HL-60 (cell line): Measurements from ENCODE around the gene FAM151A.

ENCODE experiments used
- POLR2AphosphoS5 ChIP-seq: IDR thresholded peaks from 2 replicates; pipeline ENCODE4 v1.6.1; 2012; ENCODE audit warnings: low read depth
- SPI1 ChIP-seq: IDR thresholded peaks from 2 replicates; pipeline ENCODE4 v1.6.1; 2012; ENCODE audit warnings: low read depth, mild to moderate bottlenecking, borderline replicate concordance
- TF ChIP-seq, protein P1 (sequence below): IDR thresholded peaks from one replicate; pipeline ENCODE4 v1.5.1; 2011; ENCODE audit warnings: low read length, control low read depth, inconsistent platforms; ENCODE audit not compliant: insufficient read depth

DNA sequence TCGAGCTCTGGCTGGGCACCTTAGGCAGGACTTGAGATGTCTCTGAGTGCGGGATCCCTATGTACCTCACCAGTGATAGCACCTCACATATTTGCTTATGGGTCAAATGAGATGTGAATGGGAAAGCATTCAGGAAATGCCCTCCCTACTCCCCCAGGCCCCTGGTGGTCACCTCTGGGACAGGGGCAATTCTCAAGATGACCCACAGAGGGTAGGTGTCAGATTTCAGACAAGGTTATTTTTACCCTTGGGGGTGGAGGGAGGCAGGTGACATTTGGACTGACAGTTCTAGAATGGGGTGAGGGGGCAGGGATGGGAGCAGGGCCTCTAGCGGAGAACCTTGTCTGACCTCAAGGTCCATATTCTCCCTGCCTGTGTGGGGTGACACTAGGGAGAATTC is 48.2 kb downstream of the FAM151A start:
- TF ChIP-seq, protein P1, sequence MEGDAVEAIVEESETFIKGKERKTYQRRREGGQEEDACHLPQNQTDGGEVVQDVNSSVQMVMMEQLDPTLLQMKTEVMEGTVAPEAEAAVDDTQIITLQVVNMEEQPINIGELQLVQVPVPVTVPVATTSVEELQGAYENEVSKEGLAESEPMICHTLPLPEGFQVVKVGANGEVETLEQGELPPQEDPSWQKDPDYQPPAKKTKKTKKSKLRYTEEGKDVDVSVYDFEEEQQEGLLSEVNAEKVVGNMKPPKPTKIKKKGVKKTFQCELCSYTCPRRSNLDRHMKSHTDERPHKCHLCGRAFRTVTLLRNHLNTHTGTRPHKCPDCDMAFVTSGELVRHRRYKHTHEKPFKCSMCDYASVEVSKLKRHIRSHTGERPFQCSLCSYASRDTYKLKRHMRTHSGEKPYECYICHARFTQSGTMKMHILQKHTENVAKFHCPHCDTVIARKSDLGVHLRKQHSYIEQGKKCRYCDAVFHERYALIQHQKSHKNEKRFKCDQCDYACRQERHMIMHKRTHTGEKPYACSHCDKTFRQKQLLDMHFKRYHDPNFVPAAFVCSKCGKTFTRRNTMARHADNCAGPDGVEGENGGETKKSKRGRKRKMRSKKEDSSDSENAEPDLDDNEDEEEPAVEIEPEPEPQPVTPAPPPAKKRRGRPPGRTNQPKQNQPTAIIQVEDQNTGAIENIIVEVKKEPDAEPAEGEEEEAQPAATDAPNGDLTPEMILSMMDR, result no peak
- no peak for TF ChIP-seq SPI1
- TF ChIP-seq POLR2AphosphoS5, result no peak
